Keratinocyte (primary cell): ENCODE measurements around the gene PRKN.

Experiments used
- EZH2 ChIP-seq: IDR thresholded peaks from one replicate; pipeline ENCODE4 v1.6.1; 2012; ENCODE audit warnings: inconsistent platforms, mild to moderate bottlenecking, low read length, moderate library complexity
- TF ChIP-seq, protein P1 (sequence below), 3 experiments: IDR thresholded peaks in 1 of 3; conservative IDR thresholded peaks in 1 of 3; optimal IDR thresholded peaks in 1 of 3; 2 replicates in 2 of 3; 3 replicates in 1 of 3; pipeline versions ENCODE3 to v1.5.1; 2011; ENCODE audit warnings: low read length in 3 of 3, mild to moderate bottlenecking in 3 of 3, moderate library complexity in 2 of 3, control low read depth in 1 of 3, inconsistent platforms in 1 of 3; ENCODE audit not compliant: insufficient read depth in 2 of 3; ENCODE audit errors: extremely low read depth in 1 of 3

GRCh38 chr6:161540532-161540931 is 1187.0 kb downstream of the PRKN start:
- TF ChIP-seq EZH2: no peak
- TF ChIP-seq, protein P1, sequence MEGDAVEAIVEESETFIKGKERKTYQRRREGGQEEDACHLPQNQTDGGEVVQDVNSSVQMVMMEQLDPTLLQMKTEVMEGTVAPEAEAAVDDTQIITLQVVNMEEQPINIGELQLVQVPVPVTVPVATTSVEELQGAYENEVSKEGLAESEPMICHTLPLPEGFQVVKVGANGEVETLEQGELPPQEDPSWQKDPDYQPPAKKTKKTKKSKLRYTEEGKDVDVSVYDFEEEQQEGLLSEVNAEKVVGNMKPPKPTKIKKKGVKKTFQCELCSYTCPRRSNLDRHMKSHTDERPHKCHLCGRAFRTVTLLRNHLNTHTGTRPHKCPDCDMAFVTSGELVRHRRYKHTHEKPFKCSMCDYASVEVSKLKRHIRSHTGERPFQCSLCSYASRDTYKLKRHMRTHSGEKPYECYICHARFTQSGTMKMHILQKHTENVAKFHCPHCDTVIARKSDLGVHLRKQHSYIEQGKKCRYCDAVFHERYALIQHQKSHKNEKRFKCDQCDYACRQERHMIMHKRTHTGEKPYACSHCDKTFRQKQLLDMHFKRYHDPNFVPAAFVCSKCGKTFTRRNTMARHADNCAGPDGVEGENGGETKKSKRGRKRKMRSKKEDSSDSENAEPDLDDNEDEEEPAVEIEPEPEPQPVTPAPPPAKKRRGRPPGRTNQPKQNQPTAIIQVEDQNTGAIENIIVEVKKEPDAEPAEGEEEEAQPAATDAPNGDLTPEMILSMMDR (optimal IDR thresholded peaks at IDR 0.05 in 1 of 3, IDR thresholded peaks at IDR 0.05 in 1 of 3, conservative IDR thresholded peaks at IDR 0.05 in 1 of 3; ENCODE audit: extremely low read depth in 1 of 3, insufficient read depth in 2 of 3, low read length in 3 of 3): no peak
